ENCODE measurements around the gene FCN1.

FCN1 gene

GRCh38 chr9:134899818-134900217 lies 17.9 kb downstream of the FCN1 start:
- Histone ChIP-seq H3K36me3 (replicated peaks; ENCODE audit: insufficient read depth, low read length) (no peaks in the 10 kb centered on the region), H3K9ac (ENCODE audit: low read length) (no peak overlapping the region), H3K4me1 (ENCODE audit: low read length) (0 out of 2 replicates have a peak, but pooled peaks cover 3% of the 10 kb centered on the region), H4K20me1 (ENCODE audit: insufficient read depth, low read length) (no peaks in the 10 kb centered on the region), H3K4me2 (ENCODE audit: low read depth, low read length) (no peak overlapping the region), H3K79me2 (ENCODE audit: low read length) (no peaks in the 10 kb centered on the region), H2AFZ (ENCODE audit: low read length) (no peak overlapping the region), H3K9me3 (replicated peaks; ENCODE audit: insufficient read depth, low read length) (no peaks in the 10 kb centered on the region), H3K27ac (ENCODE audit: low read length) (no peak overlapping the region), H3K4me3 (ENCODE audit: low read length) (no peak overlapping the region), H3K9me2 (replicated peaks; ENCODE audit: insufficient read depth, low read length) (no peaks in the 10 kb centered on the region), H3K27me3 (replicated peaks; ENCODE audit: insufficient read depth, low read length) (peaks cover 83% of the 10 kb centered on the region), H3F3A (ENCODE audit: insufficient read depth, low read length) (no peaks in the 10 kb centered on the region)
- TF ChIP-seq EZH2 (optimal IDR thresholded peaks at IDR 0.05; ENCODE audit: low read depth, low read length) (no peak), EZH2phosphoT487 (IDR thresholded peaks at IDR 0.05; ENCODE audit: low read length) (no peak), CTCF (IDR thresholded peaks at IDR 0.05; ENCODE audit: low read length) (no peak)
- no peak for DNase-seq

- Histone ChIP-seq H3K4me2 (ENCODE audit: low read depth, low read length) (no peak overlapping the region), H3K9me2 (replicated peaks; ENCODE audit: insufficient read depth, low read length) (no peaks in the 10 kb centered on the region), H3K9me3 (replicated peaks; ENCODE audit: insufficient read depth, low read length) (no peaks in the 10 kb centered on the region), H2AFZ (ENCODE audit: low read length) (no peak overlapping the region), H3K36me3 (replicated peaks; ENCODE audit: insufficient read depth, low read length) (no peaks in the 10 kb centered on the region), H3F3A (ENCODE audit: insufficient read depth, low read length) (no peaks in the 10 kb centered on the region), H3K4me3 (ENCODE audit: low read length) (no peak overlapping the region), H4K20me1 (ENCODE audit: insufficient read depth, low read length) (no peaks in the 10 kb centered on the region), H3K27ac (ENCODE audit: low read length) (no peak overlapping the region), H3K9ac (ENCODE audit: low read length) (no peak overlapping the region), H3K79me2 (ENCODE audit: low read length) (no peaks in the 10 kb centered on the region), H3K27me3 (replicated peaks; ENCODE audit: insufficient read depth, low read length) (peaks cover 82% of the 10 kb centered on the region), H3K4me1 (ENCODE audit: low read length) (0 out of 2 replicates have a peak, but pooled peaks cover 3% of the 10 kb centered on the region)
- TF ChIP-seq CTCF (IDR thresholded peaks at IDR 0.05; ENCODE audit: low read length), result no peak
- no peak for TF ChIP-seq EZH2phosphoT487 (IDR thresholded peaks at IDR 0.05; ENCODE audit: low read length)
- TF ChIP-seq EZH2 (optimal IDR thresholded peaks at IDR 0.05; ENCODE audit: low read depth, low read length), result no peak
- DNase-seq, result no peak
Measured at GRCh38 chr9:134899168-134899567, 18.5 kb downstream of the FCN1 start.

DNA sequence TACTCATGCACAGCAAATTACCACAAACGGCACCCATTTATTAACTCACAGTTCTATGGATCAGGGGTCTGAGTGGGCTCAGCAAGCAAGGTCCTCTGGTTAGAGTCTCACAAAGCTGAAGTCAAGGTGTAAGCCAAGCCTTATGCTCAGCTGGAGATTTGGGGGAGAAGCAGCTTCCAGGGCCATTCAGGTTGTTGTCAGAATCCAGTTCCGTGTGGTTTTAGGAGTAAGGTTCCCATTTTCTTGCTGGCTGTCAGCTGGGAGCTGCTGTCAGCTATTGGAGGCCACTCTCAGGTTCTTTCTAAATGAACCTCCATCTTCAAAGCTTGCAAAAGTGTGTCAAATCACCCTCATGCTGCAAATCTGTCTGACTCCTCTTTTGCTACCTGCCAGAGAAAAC lies 19.4 kb downstream of the FCN1 start:
- no peak overlapping the region for H3K4me2 ChIP-seq (ENCODE audit: low read depth, low read length)

More for the DNA sequence above, 19.4 kb downstream of the FCN1 start:
- Histone ChIP-seq H3K4me3 (ENCODE audit: low read length) (no peak overlapping the region), H3K9me2 (replicated peaks; ENCODE audit: insufficient read depth, low read length) (no peaks in the 10 kb centered on the region), H3F3A (ENCODE audit: insufficient read depth, low read length) (no peaks in the 10 kb centered on the region), H3K9me3 (replicated peaks; ENCODE audit: insufficient read depth, low read length) (no peaks in the 10 kb centered on the region), H4K20me1 (ENCODE audit: insufficient read depth, low read length) (no peaks in the 10 kb centered on the region), H3K79me2 (ENCODE audit: low read length) (no peaks in the 10 kb centered on the region), H3K4me1 (ENCODE audit: low read length) (0 out of 2 replicates have a peak, but pooled peaks cover 3% of the 10 kb centered on the region), H3K36me3 (replicated peaks; ENCODE audit: insufficient read depth, low read length) (no peaks in the 10 kb centered on the region), H3K27ac (ENCODE audit: low read length) (no peak overlapping the region), H3K9ac (ENCODE audit: low read length) (no peak overlapping the region), H3K27me3 (replicated peaks; ENCODE audit: insufficient read depth, low read length) (peaks cover 79% of the 10 kb centered on the region), H2AFZ (ENCODE audit: low read length) (no peak overlapping the region)
- TF ChIP-seq EZH2 (optimal IDR thresholded peaks at IDR 0.05; ENCODE audit: low read depth, low read length) (no peak), EZH2phosphoT487 (IDR thresholded peaks at IDR 0.05; ENCODE audit: low read length) (no peak), CTCF (IDR thresholded peaks at IDR 0.05; ENCODE audit: low read length) (no peak)
- DNase-seq, result no peak
